Inflammatory macrophage (primary cell): ENCODE measurements around the gene DLGAP1.

ENCODE experiments used
- DNase-seq, 2 donors: peaks; one replicate each; pipeline ENCODE4 v3.0.0-alpha.2; 2020 to 2022

Gene DLGAP1

DNA sequence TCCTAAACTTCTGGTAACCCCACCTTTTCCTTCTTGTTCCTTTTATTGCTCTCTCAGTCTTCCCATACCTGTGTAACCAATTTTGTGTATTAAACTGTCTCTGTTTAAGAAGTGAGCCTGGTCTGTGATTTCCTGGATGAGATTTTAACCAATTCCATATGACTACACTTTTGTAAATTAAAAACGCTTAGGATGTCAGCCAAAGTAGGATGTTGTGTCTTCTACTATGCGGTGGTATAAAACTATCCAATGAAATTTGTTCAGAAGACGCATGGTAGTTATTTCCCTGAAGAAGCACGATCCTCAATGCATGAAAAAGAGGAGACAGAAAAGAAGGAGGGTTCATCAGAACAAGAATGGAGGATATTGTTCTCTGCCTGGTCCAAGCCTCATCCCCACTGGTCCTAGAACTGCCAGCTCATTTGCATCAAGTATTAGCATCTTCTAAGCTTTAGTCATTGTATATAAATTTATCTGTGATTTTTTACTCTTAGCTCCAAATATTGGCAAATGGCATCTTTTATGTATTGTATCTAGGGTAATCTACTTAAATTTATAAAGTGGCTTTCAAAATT, 877.7 kb downstream of the DLGAP1 start:
- DNase-seq = no peak

DNA sequence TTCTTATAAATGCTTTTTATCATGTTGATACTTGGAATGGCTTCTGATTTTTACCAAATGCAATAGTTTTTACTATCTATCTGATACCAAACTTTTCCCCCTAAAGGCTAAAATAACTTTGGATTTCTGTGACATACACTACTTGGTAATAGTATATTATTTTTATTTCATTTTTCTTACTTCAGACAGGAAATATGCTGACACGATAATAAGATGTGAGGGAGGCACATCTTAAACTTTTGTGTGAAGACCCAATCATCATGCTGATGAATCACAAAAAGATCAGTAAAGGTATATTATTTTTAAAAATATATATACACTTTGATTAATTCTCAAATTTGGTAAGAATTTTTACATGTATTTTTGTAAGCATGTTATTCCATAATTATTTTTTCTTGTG, 882.3 kb downstream of the DLGAP1 start:
- DNase-seq = no peak

DNA sequence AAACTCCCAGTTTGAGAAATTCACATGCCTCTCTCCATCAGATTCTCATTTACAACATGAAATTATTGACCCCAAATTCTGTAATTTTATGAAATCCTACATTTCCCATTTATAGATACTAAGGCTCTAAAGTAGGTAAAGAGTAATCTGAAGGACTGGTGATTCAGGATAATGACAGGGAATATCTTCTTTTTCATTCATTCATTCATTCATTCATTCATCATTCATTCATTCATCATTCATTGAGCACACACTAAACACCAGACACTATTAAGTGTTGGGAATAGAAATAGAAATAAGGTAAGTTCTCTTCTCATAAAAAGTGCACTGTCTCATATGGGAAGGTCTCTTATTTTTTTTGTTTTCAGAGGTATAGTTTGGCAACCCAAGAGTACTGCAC, 888.3 kb downstream of the DLGAP1 start:
- no peak for DNase-seq

DNA sequence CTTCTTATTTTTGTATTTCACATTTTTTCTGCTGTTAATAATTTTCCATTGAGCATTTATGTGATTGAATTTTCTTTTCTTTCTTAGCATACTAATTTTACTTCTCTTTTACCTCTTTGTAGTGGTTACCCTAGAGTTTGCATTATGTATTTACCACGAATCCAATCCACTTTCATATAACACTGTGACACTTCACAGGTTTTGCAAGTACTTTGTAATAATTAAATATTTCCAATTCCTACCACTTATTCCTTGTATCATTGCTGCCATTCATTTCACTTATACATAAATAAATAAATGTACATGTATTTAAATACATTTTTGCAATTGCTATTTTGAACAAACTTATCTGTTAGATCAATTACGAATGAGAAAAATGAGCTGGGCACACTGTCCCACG, 894.4 kb downstream of the DLGAP1 start:
- DNase-seq = no peak

DNA sequence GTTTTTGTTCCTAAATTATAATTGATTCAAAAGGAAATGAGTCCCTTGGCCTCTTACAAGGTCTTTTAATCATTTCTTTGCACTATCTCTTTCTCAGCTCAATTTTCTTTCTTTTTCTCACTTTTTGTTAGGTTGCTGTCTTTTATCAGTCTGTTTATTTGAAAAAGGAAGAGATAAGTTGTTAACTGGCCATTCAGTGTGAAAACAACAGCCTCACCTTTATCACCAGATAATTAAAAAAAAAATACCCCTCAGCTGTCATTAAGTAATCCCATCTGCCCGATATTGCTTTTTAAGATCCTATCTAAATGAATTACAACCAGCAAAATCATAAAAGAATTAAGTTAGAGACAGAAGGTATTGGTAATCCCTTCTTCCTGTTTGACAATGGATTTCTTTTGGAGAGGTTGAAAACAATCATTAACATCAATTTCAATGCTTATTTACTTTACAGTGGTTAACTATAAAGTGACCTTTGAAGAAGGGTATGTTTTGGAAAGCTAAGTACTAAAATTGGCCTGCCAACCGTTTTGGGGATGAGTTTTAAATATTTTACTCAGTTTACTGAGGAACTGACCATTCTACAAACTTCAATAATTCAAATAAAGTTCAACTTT, 900.2 kb downstream of the DLGAP1 start:
- no peak for DNase-seq

DNA sequence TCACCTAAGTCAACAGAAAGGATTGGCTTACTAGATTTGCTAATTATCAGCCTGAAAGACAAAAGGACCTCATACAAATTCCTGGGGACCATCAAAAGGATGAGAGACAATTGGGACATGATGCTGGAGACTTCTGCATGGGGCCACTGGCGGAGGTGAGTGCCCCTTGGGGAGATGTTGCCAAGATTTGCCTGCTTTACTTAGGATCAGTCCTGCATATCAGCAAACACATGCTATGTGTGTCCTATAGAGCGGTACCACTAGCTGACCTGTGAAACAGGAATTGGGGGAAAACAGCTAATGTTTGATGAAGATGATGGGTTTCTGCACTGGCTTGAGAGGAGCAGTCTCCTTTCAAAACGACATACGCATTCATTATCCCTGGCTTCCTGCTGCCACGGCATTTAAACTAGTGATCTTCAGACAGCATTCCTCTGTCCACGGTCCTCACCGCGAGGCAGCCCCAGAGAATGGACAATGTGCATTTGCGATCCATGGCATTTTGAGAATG, 901.0 kb downstream of the DLGAP1 start:
- no peak for DNase-seq

DNA sequence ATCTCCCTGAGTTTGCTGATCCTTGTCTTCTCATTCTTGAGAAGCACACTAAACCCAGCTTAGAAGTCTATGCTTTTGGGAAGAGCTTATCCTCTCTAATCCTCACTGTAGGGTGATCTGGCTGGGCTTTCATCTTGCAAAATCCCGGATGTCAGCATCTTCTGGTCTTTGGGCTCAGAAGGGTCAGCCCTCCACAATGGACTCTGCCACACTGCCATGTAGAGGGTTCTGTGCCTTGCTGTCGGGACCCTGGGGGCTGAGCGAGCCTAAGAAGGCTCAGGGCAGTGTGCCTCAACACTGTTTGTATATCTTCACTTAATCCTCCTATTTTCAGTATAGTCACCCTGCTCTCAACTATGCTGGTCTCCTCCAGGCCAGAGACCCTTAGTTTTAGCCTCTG, 902.8 kb downstream of the DLGAP1 start:
- no peak for DNase-seq

DNA sequence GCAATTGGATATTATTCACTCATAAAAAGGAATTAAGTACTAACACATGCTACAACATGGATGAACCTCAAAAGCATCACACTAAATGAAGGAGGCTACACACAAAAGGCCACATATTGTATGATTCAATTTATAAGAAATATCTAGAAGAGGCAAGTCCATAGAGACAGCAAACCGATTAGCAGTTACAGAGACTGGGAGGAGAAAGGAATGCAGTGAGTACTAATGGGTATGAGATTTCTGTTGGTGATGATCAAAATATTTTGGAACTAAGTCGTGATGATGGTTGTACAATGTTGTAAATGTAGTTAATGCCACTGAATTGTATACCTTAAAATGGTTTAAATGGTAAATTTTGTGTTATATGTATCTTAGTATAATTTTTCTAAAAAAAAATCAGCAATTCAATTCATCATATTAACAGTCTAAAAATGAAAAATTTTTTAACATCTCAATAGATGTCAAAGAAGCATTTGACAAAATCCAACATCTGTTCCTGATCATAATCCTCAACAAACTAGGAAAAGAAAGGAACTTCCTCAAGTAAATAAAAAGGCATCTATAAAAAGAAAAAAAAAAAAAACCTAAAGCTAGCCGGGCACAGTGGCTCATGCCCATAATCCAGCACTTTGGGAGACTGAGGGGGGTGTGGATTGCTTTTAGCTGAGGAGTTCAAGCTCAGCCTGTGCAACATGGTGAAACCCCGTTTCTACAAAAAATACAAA, 907.1 kb downstream of the DLGAP1 start:
- DNase-seq = no peak

DNA sequence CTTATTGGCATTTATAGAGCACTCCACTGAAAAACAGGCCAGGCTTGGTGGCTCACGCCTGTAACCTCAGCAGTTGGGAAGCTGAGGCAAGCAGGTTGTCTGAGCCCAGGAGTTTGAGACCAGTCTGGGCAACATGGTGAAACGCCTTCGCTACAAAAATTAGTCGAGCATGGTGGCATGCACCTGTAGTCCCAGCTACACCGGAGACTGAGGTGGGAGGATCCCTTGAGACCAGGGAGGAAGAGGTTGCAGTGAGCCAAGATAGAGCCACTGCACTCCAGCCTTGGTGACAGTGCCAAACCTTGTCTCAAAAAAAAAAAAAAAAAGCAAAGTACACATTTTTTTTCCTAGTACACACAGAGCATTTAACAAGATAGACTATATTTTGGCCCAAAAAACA, 909.0 kb downstream of the DLGAP1 start:
- DNase-seq = no peak

DNA sequence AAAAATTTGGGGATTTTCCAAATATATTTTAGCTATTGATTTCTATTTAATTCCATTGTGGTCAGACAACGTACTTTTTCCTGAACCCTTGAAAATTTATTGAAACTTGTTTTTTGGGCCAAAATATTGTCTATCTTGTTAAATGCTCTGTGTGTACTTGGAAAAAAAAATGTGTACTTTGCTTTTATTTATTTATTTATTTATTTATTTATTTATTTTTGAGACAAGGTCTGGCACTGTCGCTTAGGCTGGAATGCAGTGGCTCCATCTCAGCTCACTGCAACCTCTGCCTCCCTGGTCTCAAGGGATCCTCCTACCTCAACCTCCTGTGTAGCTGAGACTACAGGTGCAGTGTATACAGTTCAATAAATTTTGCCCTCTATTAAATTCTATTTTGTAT, 910.6 kb downstream of the DLGAP1 start:
- no peak for DNase-seq

DNA sequence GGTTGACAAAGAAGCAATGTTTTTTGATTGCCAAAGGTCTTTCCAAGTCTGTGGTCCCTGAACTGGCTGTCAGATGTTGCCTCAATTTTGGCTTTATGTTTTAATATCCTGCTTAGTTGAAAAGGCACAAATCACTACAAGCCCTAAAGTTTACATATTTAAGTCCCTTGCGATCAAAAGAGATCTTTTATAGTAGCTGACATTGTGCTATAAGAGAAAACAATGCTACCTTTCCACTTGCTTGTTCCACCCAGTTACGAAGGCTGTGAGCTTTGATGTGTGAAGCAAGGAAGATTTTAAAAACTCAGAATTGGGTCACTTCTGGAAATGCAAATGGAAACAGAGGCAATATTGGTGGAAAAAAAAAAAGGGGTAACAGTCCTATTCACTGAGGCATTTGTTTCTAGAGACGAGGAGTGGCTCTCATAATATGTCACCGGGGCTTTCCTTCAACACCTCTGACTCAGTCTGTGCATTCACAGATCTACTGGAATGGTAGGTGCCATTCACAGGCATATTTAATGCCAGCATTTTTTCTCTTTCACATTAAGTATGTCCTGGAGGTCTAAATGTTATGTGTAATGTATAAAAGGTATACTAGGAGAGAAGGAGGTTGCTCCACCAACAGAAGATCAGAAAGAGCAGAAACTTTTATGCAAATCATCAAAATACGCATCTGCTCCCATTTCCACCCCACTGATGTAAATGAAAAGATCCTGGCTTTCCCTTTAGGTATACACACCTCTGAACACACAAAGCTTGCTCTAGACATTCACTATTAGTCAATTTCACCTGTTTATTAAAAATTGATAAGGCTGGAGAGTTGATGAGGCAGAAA, 913.3 kb downstream of the DLGAP1 start:
- DNase-seq = no peak

DNA sequence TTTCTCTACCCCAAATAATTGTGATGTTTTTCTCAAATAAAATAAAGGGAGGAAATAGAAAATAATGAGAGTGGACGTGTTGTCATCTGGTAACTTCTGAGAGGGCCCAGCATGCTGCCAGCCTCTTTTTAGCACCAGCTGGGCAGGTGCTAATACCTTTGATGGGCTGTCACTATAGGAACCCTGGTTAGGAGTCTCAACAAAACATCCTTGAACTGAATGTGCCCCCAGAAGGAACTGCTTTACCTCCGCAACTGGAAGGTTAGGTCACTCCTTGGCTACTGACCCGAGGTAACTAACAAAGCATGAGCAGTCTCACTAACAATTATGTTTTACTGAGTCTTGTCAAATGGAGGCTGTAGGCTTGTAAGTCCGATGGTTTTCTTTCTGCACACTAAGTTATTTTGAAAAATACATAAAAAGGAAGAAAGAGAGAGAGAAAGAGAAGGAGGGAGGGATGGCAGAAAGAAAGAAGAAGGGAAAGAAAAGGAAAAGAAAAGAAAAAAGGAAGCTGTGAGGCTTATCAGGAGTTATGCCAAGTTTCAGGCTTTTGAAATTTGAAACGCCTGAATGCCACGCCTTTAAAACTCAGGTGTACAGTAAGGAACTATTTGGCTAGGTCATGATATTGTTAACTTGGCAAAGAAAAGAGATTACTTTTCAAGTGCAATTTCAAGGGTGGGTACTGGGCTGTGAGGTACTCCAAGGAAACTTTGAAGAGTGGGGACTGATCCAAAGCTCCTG, 914.1 kb downstream of the DLGAP1 start:
- no peak for DNase-seq

DNA sequence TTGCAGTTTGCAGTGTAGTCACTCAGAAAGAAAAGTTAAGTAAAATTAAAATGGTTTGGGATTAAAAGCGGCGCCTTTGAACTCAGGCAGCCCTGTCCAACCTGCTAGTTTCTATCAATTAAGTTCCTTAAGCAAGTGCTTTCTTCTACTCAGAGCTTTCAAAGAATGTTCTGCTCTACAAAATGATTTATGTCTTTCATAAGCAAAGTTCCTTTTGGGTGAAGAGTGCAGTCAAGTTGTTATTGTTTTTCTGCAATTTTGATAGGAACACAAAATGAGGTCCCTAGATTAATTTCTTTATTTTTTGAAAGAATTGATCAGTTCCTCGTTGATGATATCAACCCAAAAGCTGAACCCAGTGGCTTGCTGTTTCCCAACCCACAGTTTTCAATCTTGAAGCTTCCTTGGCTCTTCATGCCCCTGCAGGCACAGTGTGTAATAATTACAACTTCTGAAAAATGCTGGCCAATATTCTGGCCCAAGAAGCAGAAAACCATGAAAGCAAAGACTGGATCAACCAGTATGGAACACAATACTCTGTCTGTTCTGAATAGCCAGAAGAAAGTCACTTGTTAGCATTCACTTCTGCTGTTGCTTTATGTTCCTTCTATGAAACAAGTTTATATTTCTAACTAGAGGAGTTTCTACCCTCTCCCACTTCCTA, 916.0 kb downstream of the DLGAP1 start:
- no peak for DNase-seq

DNA sequence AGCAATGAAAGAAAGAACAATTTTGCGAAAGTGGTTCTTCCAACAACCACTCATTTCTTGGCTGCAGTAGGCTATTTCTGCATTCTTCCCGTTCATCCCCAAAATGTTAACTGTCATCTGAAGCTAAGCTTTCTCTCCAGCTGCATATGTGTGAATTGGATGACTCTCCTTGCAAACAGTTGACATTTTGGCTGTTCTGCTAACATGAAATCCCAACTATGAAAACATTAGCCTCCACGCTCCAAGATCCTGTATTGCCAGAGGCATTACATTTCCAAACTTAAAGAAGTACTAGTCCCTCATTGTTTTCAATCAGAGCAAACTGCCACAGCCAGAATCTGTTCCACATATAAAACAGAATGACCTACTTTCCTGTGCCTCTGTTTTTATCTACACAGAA, 916.7 kb downstream of the DLGAP1 start:
- no peak for DNase-seq

DNA sequence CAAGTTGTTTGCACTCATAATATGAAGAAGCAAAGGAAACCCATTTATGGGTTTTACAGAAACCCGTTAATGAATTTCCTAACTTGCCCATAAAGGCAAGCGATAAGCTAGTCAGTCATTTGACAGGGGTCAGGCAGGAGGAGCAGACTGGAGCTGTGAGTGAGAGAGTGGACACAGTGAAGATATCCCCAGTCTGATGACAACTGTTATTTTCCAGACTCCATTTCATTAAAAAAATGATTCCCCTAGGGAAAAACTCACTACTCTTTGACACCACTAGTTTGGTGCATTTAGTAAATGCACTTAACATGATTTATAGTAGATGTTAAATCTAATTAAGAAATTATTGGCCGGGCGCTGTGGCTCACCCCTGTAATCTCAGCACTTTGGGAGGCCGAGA, 924.3 kb downstream of the DLGAP1 start:
- no peak for DNase-seq

DNA sequence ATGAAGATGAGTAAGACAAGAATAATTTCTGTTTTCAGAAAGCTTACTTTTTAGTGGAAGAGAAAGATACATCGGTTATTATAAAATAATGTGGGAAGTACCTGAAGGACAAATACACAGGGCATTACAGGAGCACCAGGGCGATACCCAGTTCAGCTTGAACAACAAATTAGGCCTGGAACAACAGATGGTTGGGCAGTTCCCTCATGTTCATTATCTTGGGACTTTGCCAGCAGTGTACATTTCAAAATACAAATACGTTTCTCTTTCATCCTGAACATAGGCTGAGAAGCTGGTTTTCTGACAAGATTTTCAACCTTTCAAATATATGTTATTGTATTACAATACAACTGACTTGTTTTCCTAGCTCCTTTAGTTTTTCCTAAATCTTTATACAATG, 925.5 kb downstream of the DLGAP1 start:
- DNase-seq = no peak

DNA sequence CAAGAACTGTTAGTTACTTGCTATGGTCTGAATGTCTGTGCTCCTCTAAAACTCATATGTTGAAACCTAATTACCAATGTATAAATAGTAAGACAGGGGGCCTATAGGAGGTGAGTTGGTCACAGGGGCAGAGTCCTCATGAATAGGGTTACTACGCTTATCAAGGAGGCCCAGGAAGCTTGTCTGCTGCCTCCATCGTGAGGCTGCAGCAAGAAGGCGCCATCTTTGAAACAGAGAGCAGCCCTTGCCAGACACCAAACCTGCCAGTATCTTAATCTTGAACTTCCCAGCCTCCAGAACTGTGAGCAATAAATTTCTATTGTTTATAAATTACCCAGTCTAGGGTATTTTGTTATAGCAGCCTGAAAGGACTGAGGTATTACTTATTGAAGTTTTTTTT, 926.0 kb downstream of the DLGAP1 start:
- DNase-seq = no peak

DNA sequence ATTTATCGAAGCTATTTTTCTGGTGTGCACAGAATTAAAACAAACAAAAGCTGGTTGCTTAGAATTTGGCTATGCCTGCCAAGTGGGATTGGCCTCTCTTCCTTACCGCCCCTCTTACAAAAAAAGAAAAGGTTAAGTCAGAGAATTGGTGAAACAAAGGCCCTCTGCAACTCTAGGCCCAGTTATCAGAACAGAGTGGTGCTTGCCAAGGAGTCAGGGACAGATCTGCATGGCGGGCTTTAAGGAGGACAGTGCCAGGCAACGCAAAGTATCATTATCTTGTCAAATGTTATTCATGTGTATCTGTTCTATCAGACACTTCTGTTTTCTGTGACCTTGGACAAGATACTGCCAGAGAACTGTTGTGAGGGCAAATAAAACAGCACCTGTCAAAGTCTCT, 926.9 kb downstream of the DLGAP1 start:
- no peak for DNase-seq

DNA sequence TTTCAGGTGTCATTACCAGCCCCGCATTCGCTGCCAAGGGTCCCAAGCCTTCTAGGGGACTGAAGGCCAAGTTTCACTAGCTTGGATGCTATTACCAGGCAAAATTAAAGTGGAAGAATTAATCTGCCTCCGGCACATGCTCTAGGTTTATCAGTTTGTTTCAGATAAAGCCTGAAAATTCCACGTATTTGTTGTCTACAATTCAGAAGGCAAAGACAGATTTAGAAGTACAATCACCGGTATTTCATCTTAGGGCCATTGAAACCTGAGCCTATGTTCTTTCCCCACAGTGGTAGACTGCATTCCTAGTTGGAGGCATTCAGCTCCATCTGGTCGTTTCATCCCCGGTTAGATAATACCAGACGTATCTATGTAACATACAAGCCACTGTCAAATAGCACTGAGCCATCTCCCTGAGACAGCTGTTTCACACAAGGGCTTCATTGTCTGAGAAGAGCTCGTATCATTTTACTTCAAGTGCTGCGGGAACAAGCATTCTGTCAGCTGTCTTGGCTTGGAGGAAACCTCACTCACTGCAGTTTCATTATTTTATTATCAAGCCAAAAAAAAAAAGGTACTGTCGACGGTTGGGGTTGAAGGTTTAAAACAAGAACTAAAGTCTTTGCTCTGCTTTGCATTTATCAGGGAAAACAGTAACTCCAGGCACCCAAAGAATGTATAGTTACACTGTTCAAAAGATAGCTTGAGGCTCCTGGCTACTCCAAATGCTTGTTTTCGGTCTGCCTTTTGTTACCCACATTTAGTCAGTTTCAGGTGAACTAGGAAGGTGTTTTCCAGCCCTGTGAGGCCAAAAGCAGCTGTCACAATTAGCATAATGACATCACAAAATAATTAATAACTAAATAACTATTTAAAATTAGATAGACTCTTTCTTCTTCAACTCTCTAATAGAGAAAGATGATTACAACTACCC, 928.4 kb downstream of the DLGAP1 start:
- no peak for DNase-seq

DNA sequence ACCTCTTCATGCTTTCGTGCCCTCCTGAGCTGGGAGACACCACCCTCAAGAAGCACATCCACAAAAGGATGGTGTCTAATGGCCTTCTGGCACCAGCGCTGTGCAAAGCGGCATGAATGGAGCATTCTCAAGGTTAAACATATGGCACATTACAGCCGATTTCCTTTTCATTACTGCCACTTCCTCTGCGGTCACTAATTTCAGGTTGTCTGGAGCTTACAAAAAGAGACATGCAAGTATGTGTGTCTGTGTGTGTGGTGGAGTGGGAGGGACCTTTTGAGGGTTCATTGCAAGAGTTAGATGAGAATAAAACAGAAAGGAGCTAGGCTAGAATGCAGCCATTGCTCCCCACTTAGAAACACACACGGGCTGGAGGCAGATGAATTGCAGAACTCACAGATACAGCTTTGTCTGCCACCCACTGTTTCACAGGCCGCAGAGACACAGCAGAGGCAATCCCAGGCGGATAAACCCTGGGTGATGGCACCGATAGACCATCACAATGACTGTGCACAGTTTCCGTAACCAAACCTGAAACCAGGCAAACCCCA, 929.2 kb downstream of the DLGAP1 start:
- DNase-seq = peak; percentile 45 to 49
